ENCODE results near the gene BCOR.

DNA sequence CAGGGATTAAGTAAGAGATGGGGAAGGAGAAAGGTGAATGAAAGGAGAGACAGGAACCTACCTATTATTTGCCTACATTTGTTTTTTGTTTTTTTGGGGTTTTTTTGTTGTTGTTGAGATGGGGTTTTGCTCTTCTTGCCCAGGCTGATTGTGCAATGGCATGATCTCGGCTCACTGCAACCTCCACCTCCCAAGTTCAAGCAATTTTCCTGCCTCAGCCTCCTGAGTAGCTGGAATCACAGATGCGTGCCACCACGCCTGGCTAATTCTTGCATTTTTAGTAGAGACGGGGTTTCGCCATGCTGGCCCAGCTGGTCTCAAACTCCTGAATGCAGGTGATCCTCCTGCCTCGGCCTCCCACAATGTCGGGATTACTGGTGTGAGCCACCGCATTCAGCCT lies 57.9 kb downstream of the BCOR start:
- no peak for TF ChIP-seq CTCF (conservative IDR thresholded peaks at IDR 0.05 in 1 of 2, IDR thresholded peaks at IDR 0.05 in 1 of 2; ENCODE audit: extremely low read depth in 1 of 2, insufficient read depth in 1 of 2, low read depth in 1 of 2, low read length in 2 of 2)
- TF ChIP-seq EZH2 (IDR thresholded peaks at IDR 0.05; ENCODE audit: borderline replicate concordance, low read length): no peak
